Middle frontal gyrus (tissue), 1 donor: Measurements from ENCODE around the gene PTPN1.
"Not testable (repeated sequence)": the region's sequence is repeated elsewhere in the genome, so short reads cannot be mapped to it uniquely, and the experiment has no call there.

Experiments
- DNase-seq: peaks from one replicate; pipeline ENCODE4 v3.0.0-alpha.2; 2015; ENCODE audit warnings: low spot score; ENCODE audit errors: extremely low spot score

The PTPN1 gene

GRCh38 chr20:50532221-50532620 lies 22.0 kb downstream of the PTPN1 start:
- no peak for DNase-seq

- no peak for DNase-seq
These were observed 22.9 kb downstream of the PTPN1 start for GRCh38 chr20:50533061-50533460.

GRCh38 chr20:50533464-50533863 lies 23.3 kb downstream of the PTPN1 start:
- no peak for DNase-seq

GRCh38 chr20:50534567-50534966 lies 24.4 kb downstream of the PTPN1 start:
- DNase-seq, result no peak

- no peak for DNase-seq
These were observed 25.0 kb downstream of the PTPN1 start for GRCh38 chr20:50535162-50535561.

GRCh38 chr20:50536333-50536732 lies 26.1 kb downstream of the PTPN1 start:
- no peak for DNase-seq

- DNase-seq, result no peak
These were observed 27.5 kb downstream of the PTPN1 start for GRCh38 chr20:50537546-50538201.

- DNase-seq, result no peak
These were observed 28.1 kb downstream of the PTPN1 start for GRCh38 chr20:50538276-50538675.

- not testable (repeated sequence) for DNase-seq
These were observed 29.6 kb downstream of the PTPN1 start for GRCh38 chr20:50539798-50540197.

- no peak for DNase-seq
These were observed 30.7 kb downstream of the PTPN1 start for GRCh38 chr20:50540620-50541605.

GRCh38 chr20:50541606-50542041 lies 31.4 kb downstream of the PTPN1 start:
- DNase-seq, result no peak

- no peak for DNase-seq
These were observed 33.1 kb downstream of the PTPN1 start for GRCh38 chr20:50543326-50543725.

- no peak for DNase-seq
These were observed 34.9 kb downstream of the PTPN1 start for GRCh38 chr20:50545126-50545525.

GRCh38 chr20:50546729-50547314 lies 36.6 kb downstream of the PTPN1 start:
- no peak for DNase-seq

- no peak for DNase-seq
These were observed 37.8 kb downstream of the PTPN1 start for GRCh38 chr20:50547964-50548363.

GRCh38 chr20:50548396-50548795 lies 38.2 kb downstream of the PTPN1 start:
- no peak for DNase-seq

- DNase-seq, result no peak
These were observed 40.3 kb downstream of the PTPN1 start for GRCh38 chr20:50550531-50550930.

- DNase-seq, result no peak
These were observed 41.1 kb downstream of the PTPN1 start for GRCh38 chr20:50551288-50551687.

- DNase-seq, result no peak
These were observed 42.8 kb downstream of the PTPN1 start for GRCh38 chr20:50552979-50553378.

- no peak for DNase-seq
These were observed 44.8 kb downstream of the PTPN1 start for GRCh38 chr20:50554694-50555579.

GRCh38 chr20:50555662-50556061 lies 45.5 kb downstream of the PTPN1 start:
- no peak for DNase-seq
